Posterior vena cava (tissue), 2 donors: ENCODE data around the gene TLNRD1. TPM values are rescaled to one million over a fixed set of nuclear protein-coding genes. Genes with fewer than 3 reads are reported as not detected.
A peak's percentile ranks its signal among the peaks of the same experiment; 100 is the strongest.

Experiments
- DNase-seq: peaks from one replicate; pipeline ENCODE4 v3.0.0-alpha.2; 2020; ENCODE audit warnings: low spot score
- intact Hi-C, 2 donors: fragments of 100-400 bp; cut with DNase I; formaldehyde crosslinking; loops; one replicate each; pipeline versions ENCODE4 v1.14.1 to v1.14.2; 2022 to 2023
- total RNA-seq, 2 donors: library from RNA; stranded (reverse); fragmentation: NEBNext Ultra II Directional; extraction: Animal tissue kit (Norgen Biotek cat#: 25700); gene quantifications; one replicate each; pipeline ENCODE4 v1.2.1, GENCODE V29; 2021
- donor health status: DM: yes; HTN: yes; CAD: no.
- donor health status: DM: yes; HTN: yes; CAD: no.

Gene TLNRD1
- total RNA-seq, 2 donors from 2014 or later, result 17.6 to 24.2 TPM

- intact Hi-C loops, result no loop called here
- DNase-seq, result no peak
Observed at GRCh38 chr15:81015621-81016488, 15.1 kb downstream of the TLNRD1 start.

- DNase-seq, result no peak
- intact Hi-C loops, result no loop called here
Observed at GRCh38 chr15:81016489-81017068, 15.9 kb downstream of the TLNRD1 start.

- DNase-seq, result no peak
- intact Hi-C loops, result no loop called here
Observed at GRCh38 chr15:81018197-81018596, 17.5 kb downstream of the TLNRD1 start.

- DNase-seq, result no peak
- intact Hi-C loops, result no loop called here
Observed at GRCh38 chr15:81021321-81021720, 20.6 kb downstream of the TLNRD1 start.

- intact Hi-C loops, result no loop called here
- DNase-seq, result peak; percentile 96
Observed at GRCh38 chr15:81023483-81024264, 23.0 kb downstream of the TLNRD1 start.

GRCh38 chr15:81024265-81024872, 23.6 kb downstream of the TLNRD1 start:
- DNase-seq, result no peak
- intact Hi-C loops, result no loop called here

GRCh38 chr15:81024936-81025335, 24.2 kb downstream of the TLNRD1 start:
- DNase-seq, result no peak
- intact Hi-C loops, result no loop called here

GRCh38 chr15:81025721-81026370, 25.1 kb downstream of the TLNRD1 start:
- intact Hi-C loops, result no loop called here
- DNase-seq, result no peak

GRCh38 chr15:81026836-81027599, 26.3 kb downstream of the TLNRD1 start:
- DNase-seq, result no peak
- intact Hi-C loops, result no loop called here

- no peak for DNase-seq
- intact Hi-C loops, result no loop called here
Observed at GRCh38 chr15:81029414-81030300, 28.9 kb downstream of the TLNRD1 start.

GRCh38 chr15:81030301-81030750, 29.6 kb downstream of the TLNRD1 start:
- no peak for DNase-seq
- intact Hi-C loops, result no loop called here

GRCh38 chr15:81031203-81031602, 30.5 kb downstream of the TLNRD1 start:
- intact Hi-C loops, result no loop called here
- DNase-seq, result no peak

GRCh38 chr15:81032355-81032754, 31.6 kb downstream of the TLNRD1 start:
- intact Hi-C loops, result no loop called here

GRCh38 chr15:81032818-81033217, 32.1 kb downstream of the TLNRD1 start:
- no peak for DNase-seq
- intact Hi-C loops, result no loop called here

More at GRCh38 chr15:81032355-81032754, 31.6 kb downstream of the TLNRD1 start:
- no peak for DNase-seq

- no peak for DNase-seq
- intact Hi-C loops, result no loop called here
Observed at GRCh38 chr15:81033508-81033907, 32.8 kb downstream of the TLNRD1 start.

- intact Hi-C loops, result no loop called here
- DNase-seq, result no peak
Observed at GRCh38 chr15:81037952-81038743, 37.4 kb downstream of the TLNRD1 start.
